ENCODE results near the gene AKR1C4.
"Not testable (repeated sequence)": the region's sequence is repeated elsewhere in the genome, so short reads cannot be mapped to it uniquely, and the experiment has no call there.

AKR1C4 gene

GRCh38 chr10:5254488-5254887 lies 57.9 kb downstream of the AKR1C4 start:
- Histone ChIP-seq H4K20me1 (ENCODE audit: insufficient read depth, low read length) (no peaks in the 10 kb centered on the region), H3K4me3 (ENCODE audit: low read depth, low read length, poor library complexity, severe bottlenecking) (no peak overlapping the region), H3K9me3 (ENCODE audit: low read length) (no peaks in the 10 kb centered on the region), H3K9me2 (ENCODE audit: low read depth, low read length) (no peaks in the 10 kb centered on the region), H3K36me3 (ENCODE audit: insufficient read depth, low read length) (no peaks in the 10 kb centered on the region), H3K4me1 (ENCODE audit: insufficient read depth, low read length, severe bottlenecking) (no peaks in the 10 kb centered on the region), H3K4me2 (ENCODE audit: low read length) (no peak overlapping the region), H3K9ac (ENCODE audit: low read length) (no peak overlapping the region), H2AFZ (ENCODE audit: low read length) (no peak overlapping the region), H3K27ac (ENCODE audit: low read depth, low read length, poor library complexity, severe bottlenecking) (no peak overlapping the region), H3F3A (ENCODE audit: insufficient read depth, low read length) (no peaks in the 10 kb centered on the region), H3K27me3 (ENCODE audit: insufficient read depth, low read length) (no peaks in the 10 kb centered on the region), H3K79me2 (ENCODE audit: insufficient read depth, low read length) (no peaks in the 10 kb centered on the region)
- TF ChIP-seq EZH2 (IDR thresholded peaks at IDR 0.05; ENCODE audit: borderline replicate concordance, low read length): no peak
- no peak for TF ChIP-seq CTCF (IDR thresholded peaks at IDR 0.05; ENCODE audit: low read length)

- not testable (repeated sequence) for H3K9me2 ChIP-seq (ENCODE audit: low read depth, low read length); H3K36me3 ChIP-seq (ENCODE audit: insufficient read depth, low read length); H3F3A ChIP-seq (ENCODE audit: insufficient read depth, low read length); H3K27me3 ChIP-seq (ENCODE audit: insufficient read depth, low read length); H3K27ac ChIP-seq (ENCODE audit: low read depth, low read length, poor library complexity, severe bottlenecking); H4K20me1 ChIP-seq (ENCODE audit: insufficient read depth, low read length); H2AFZ ChIP-seq (ENCODE audit: low read length); H3K79me2 ChIP-seq (ENCODE audit: insufficient read depth, low read length); H3K9me3 ChIP-seq (ENCODE audit: low read length); H3K4me1 ChIP-seq (ENCODE audit: insufficient read depth, low read length, severe bottlenecking); H3K4me2 ChIP-seq (ENCODE audit: low read length); H3K4me3 ChIP-seq (ENCODE audit: low read depth, low read length, poor library complexity, severe bottlenecking); H3K9ac ChIP-seq (ENCODE audit: low read length)
Observed at GRCh38 chr10:5257768-5258167, 61.1 kb downstream of the AKR1C4 start.

DNA sequence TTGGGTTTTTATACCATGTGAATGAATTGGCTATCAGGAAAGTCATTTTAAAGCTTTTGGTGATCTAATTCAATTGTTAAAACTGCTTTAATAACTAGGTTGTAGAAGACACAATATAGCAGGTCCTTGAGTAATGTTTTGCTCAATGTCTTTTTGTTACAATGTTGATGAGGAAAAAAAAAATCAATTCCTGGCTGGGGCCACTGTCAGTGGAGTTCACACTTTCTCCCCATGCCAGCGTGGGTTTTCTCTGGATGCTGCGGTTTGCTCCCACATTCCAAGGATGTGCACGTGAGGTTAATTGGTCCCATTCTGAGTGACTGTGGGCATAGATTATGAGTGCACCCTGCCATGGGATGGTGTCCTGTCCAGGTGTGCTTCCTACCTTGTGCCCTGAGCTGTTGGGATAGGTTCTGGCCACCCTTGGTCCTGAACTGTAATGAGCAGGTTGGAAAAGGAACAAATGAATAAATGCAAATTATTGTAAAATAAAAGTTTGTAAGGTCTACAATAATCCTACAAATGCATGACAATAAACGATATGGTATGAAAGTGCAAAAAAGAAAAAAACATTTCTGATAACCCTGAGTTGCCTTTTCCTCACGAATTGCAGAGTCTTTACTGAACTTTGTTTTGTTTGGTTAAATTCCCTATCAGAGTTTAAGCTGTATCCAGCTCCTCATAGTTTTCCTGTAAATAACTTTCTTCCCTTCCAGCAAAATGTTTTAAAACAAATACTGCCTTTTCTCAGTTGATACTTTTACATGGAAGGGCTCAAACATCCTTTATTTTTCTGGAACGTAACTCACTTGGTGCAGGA lies 62.7 kb downstream of the AKR1C4 start:
- H3K4me1 ChIP-seq (ENCODE audit: insufficient read depth, low read length, severe bottlenecking): no peaks in the 10 kb centered on the region
- H3K9ac ChIP-seq (ENCODE audit: low read length): no peak overlapping the region
- H2AFZ ChIP-seq (ENCODE audit: low read length): no peak overlapping the region
- no peaks in the 10 kb centered on the region for H3K9me3 ChIP-seq (ENCODE audit: low read length)
- no peaks in the 10 kb centered on the region for H3K36me3 ChIP-seq (ENCODE audit: insufficient read depth, low read length)
- H3F3A ChIP-seq (ENCODE audit: insufficient read depth, low read length): no peaks in the 10 kb centered on the region
- TF ChIP-seq EZH2 (IDR thresholded peaks at IDR 0.05; ENCODE audit: borderline replicate concordance, low read length) (no peak), CTCF (IDR thresholded peaks at IDR 0.05; ENCODE audit: low read length) (no peak)
- no peaks in the 10 kb centered on the region for H3K79me2 ChIP-seq (ENCODE audit: insufficient read depth, low read length)
- H3K27me3 ChIP-seq (ENCODE audit: insufficient read depth, low read length): no peaks in the 10 kb centered on the region
- H3K27ac ChIP-seq (ENCODE audit: low read depth, low read length, poor library complexity, severe bottlenecking): no peak overlapping the region
- H3K4me2 ChIP-seq (ENCODE audit: low read length): no peak overlapping the region
- H3K4me3 ChIP-seq (ENCODE audit: low read depth, low read length, poor library complexity, severe bottlenecking): no peak overlapping the region
- H3K9me2 ChIP-seq (ENCODE audit: low read depth, low read length): no peaks in the 10 kb centered on the region
- H4K20me1 ChIP-seq (ENCODE audit: insufficient read depth, low read length): no peaks in the 10 kb centered on the region

Measured in OCI-LY1 (cell line).